ENCODE data around the gene QRSL1. TPM values are rescaled to one million over a fixed set of nuclear protein-coding genes. Genes with fewer than 3 reads are reported as not detected.

The QRSL1 gene
- total and polyA plus RNA-seq, 2 of the 4 experiments (the other 2 are of a cell fraction) = 6.1 to 10.9 TPM

DNA sequence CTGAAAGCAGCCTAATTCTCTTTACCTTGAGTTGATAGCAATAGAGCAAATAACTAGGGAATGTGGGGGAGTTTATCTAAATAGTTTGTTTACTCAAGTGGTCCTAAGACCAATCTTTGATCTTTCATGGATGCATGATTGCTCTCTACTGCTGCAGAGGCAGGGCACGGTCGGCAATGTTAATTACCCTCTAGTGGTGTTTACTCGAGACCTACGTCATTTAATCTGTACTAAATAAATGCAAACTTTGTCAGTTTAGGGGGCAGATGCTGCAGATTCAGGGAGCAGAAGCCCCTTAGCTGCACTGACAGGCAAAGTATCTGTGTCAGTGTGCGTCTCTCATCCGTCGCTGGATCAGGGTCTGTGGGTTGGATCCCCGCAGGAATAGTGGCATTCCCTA lies 7.0 kb upstream of the QRSL1 start:
- H2AK9ac ChIP-seq (replicated peaks; ENCODE audit: low read depth, low read length, poor library complexity) = no peak overlapping the region
- no peaks in the 10 kb centered on the region for H4K20me1 ChIP-seq (ENCODE audit: insufficient read depth, low read length)
- DNase-seq = no peak
- TF ChIP-seq CHD1 (IDR thresholded peaks at IDR 0.05; ENCODE audit: low read depth, low read length) (no peak), BHLHE40 (IDR thresholded peaks at IDR 0.05; ENCODE audit: low read depth, low read length) (no peak), MXI1 (IDR thresholded peaks at IDR 0.05; ENCODE audit: borderline replicate concordance, low read depth, low read length) (no peak), RCOR1 (IDR thresholded peaks at IDR 0.05; ENCODE audit: insufficient replicate concordance, low read length) (no peak), MAZ (IDR thresholded peaks at IDR 0.05; ENCODE audit: borderline replicate concordance, low read depth, low read length) (no peak)
- TF ChIP-seq, protein P1, sequence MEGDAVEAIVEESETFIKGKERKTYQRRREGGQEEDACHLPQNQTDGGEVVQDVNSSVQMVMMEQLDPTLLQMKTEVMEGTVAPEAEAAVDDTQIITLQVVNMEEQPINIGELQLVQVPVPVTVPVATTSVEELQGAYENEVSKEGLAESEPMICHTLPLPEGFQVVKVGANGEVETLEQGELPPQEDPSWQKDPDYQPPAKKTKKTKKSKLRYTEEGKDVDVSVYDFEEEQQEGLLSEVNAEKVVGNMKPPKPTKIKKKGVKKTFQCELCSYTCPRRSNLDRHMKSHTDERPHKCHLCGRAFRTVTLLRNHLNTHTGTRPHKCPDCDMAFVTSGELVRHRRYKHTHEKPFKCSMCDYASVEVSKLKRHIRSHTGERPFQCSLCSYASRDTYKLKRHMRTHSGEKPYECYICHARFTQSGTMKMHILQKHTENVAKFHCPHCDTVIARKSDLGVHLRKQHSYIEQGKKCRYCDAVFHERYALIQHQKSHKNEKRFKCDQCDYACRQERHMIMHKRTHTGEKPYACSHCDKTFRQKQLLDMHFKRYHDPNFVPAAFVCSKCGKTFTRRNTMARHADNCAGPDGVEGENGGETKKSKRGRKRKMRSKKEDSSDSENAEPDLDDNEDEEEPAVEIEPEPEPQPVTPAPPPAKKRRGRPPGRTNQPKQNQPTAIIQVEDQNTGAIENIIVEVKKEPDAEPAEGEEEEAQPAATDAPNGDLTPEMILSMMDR (conservative IDR thresholded peaks at IDR 0.05; ENCODE audit: low read depth, low read length) = no peak
- H3K4me1 ChIP-seq (ENCODE audit: control insufficient read depth, insufficient read depth, low read length) = peaks cover 3% of the 10 kb centered on the region; the same call in 1 of the 2 replicates
- H4K5ac ChIP-seq (ENCODE audit: low read depth, low read length) = no peak overlapping the region
- 100% methylated on average over 5 of the region's 8 CpGs; no CpG with 5 or more reads in 1 of the 2 experiments for WGBS, 2 experiments (ENCODE audit: extremely low coverage in 2 of 2, insufficient read length in 1 of 2)
- no peak overlapping the region for H3K9ac ChIP-seq (ENCODE audit: low read depth, low read length)
- H3K18ac ChIP-seq (ENCODE audit: low read depth, low read length) = no peak overlapping the region
- no peak overlapping the region for H3K4me3 ChIP-seq (ENCODE audit: insufficient read depth, low read depth, low read length)
- H2AK5ac ChIP-seq (ENCODE audit: low read depth, low read length) = no peak overlapping the region
- intact Hi-C loops (cut with micrococcal nuclease) = no loop called here
- CTCF ChIA-PET = interaction anchor here (0.7 to 1.2 kb wide), 2 partner anchors 11 to 160 kb away, joined by 3 read pairs; no protein-coding TSS in a partner anchor
- H3K27me3 ChIP-seq (ENCODE audit: control insufficient read depth, insufficient read depth, low read length) = no peaks in the 10 kb centered on the region
- no peak overlapping the region for H2BK20ac ChIP-seq (ENCODE audit: low read depth, low read length)
- H3K56ac ChIP-seq (ENCODE audit: extremely low read depth, insufficient read depth, low read length) = no peak overlapping the region
- no peak overlapping the region for H3K23ac ChIP-seq (ENCODE audit: low read depth, low read length)
- no peaks in the 10 kb centered on the region for H3K9me1 ChIP-seq (ENCODE audit: insufficient read depth, low read length)
- POLR2A ChIA-PET (ENCODE audit: unreplicated experiment) = no interaction called here
- H3K79me1 ChIP-seq (ENCODE audit: low read depth in 1 of 2, low read length in 2 of 2) = no peaks in the 10 kb centered on the region
- no TSS peak for BruUV-seq (replicated peaks)
- H3K36me3 ChIP-seq (ENCODE audit: control insufficient read depth, insufficient read depth, low read length) = peaks cover 4% of the 10 kb centered on the region; the same call in 1 of the 2 replicates
- no peak for ATAC-seq (ENCODE audit: low read depth)
- no peak overlapping the region for H3K4me2 ChIP-seq (ENCODE audit: low read depth, low read length)
- H2BK120ac ChIP-seq (ENCODE audit: low read depth, low read length) = no peak overlapping the region
- dilution Hi-C loops (cut with HindIII; ENCODE audit: low sequenced_read_pairs, unreplicated experiment) = no loop called here
- no peak overlapping the region for H2BK5ac ChIP-seq (ENCODE audit: low read depth, low read length, poor library complexity, severe bottlenecking)
- H3K9me3 ChIP-seq (ENCODE audit: control insufficient read depth, insufficient read depth, low read length) = no peaks in the 10 kb centered on the region
- no peak overlapping the region for H2BK15ac ChIP-seq (ENCODE audit: low read depth, low read length)
- no peak overlapping the region for H3K4ac ChIP-seq (ENCODE audit: low read depth, low read length)
- no peak overlapping the region for H4K8ac ChIP-seq (ENCODE audit: low read depth in 2 of 2, low read length in 2 of 2)
- no peak overlapping the region for H3K14ac ChIP-seq (replicated peaks; ENCODE audit: low read depth, low read length)
- H2AFZ ChIP-seq (replicated peaks; ENCODE audit: low read length, poor library complexity) = no peak overlapping the region
- H3K27ac ChIP-seq (ENCODE audit: insufficient read depth, low read length) = no peak overlapping the region
- H4K91ac ChIP-seq (ENCODE audit: insufficient read depth, low read depth, low read length) = no peak overlapping the region
- in situ Hi-C loops (cut with MboI; ENCODE audit: low sequenced_read_pairs) = no loop called here

Data from IMR-90 (cell line).